ENCODE results near the gene ZNF22.

The ZNF22 gene

DNA sequence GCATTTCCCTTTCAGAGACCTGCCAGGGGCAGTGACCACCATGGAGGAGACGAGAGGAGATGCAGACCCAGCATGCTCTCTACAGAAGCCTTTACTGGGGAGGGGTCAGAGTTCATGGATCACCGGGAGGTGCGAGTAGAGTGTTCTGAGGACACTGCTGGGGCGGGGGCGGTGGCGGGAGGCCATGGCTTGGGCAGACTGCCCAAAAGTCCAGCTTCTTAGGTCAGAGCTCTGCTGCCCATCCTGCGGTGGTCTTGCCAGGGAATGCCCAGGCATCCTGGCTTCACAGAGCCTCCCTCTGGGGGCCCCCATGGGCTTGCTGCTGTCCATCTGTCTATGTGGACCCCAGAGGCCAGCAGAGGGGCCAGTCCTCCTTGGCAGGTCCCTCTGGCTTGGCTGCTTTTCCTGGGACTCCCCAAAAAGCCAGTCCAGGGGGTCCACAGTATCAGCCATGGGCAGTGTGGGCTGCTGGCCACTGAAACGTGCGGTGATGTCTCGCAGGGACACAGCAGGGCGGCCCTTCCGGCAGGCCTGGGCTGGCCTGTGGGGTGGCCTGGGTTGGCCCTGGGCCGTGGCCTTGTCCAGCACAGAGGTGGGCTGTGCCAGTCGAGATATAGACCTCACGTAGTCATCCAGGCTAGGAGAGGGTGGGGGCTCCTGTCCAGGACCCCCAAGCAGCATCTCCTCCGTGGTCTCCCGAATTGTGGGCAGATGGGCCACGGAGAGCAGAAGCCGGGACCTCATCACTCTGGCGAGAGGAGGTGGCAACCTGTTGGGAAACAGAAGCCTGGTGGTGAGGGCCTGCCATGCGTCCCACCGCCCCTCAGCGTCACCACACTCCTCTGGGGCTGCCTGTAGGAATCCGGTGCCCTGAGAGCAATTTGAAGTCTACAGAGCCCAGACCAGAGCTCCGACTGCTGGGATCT, 23.2 kb upstream of the ZNF22 start:
- no peak for DNase-seq (ENCODE audit: low spot score in 2 of 2)
- Histone ChIP-seq H3K9me3 (no peaks in the 10 kb centered on the region), H3K4me1 (peaks cover 49% of the 10 kb centered on the region), H3K4me3 (peak overlapping the region; percentile 24; the same call in 1 of the 2 replicates), H3K36me3 (replicated peaks) (no peaks in the 10 kb centered on the region), H3K27me3 (ENCODE audit: low read depth) (no peaks in the 10 kb centered on the region)
- in situ Hi-C loops (cut with MboI; ENCODE audit: low sequenced_read_pairs): no loop called here

- DNase-seq (ENCODE audit: low spot score in 2 of 2): no peak
- in situ Hi-C loops (cut with MboI; ENCODE audit: low sequenced_read_pairs): no loop called here
- Histone ChIP-seq H3K4me1 (peaks cover 49% of the 10 kb centered on the region), H3K4me3 (peak overlapping the region; percentile 24), H3K27me3 (ENCODE audit: low read depth) (no peaks in the 10 kb centered on the region), H3K9me3 (no peaks in the 10 kb centered on the region), H3K36me3 (replicated peaks) (no peaks in the 10 kb centered on the region)
These were observed 22.5 kb upstream of the ZNF22 start for GRCh38 chr10:44978213-44978569.

DNA sequence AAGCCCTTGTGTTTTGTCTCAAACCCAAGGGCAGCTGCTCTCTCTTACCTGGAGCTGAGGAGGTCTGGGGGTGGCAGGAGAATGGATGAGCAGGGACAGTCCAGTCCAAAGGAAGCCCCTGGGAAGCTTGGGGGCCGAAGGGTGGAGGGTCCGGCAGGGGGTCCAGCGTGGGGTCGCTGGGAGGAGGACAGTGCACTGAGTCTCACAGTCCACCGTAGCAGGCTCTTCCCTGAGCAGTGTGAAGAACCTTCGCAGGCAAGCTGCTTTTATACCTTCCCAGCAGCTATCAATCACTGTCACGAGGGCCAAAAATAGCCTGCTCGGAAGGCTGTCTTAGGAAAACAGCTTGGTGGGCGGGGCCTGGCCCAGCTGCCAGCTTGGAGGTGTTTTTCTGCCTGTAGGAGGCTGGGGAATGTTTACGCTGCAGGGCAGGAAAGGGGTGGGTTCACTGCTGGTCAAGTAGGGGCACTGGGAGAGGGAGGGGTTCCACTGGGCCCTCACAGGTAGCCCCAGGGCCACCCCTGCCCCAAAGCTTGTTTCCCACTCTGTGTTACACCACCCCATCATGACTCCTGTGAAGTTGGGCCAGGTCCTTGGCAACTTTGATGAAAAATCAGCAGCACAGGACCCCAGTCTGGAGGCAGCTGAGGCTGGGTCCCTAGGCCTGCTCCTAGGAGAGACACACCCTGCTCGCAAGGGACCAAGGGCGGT, 22.0 kb upstream of the ZNF22 start, which contains the start of gene DEPP1:
Gene DEPP1, minus strand, starts transcription at position 240 of the 711 bp plus-strand sequence. CDS start 779 bp downstream, outside the sequence.
- no peaks in the 10 kb centered on the region for H3K9me3 ChIP-seq
- DNase-seq (ENCODE audit: low spot score in 2 of 2): peak; percentile 85 to 96
- H3K36me3 ChIP-seq (replicated peaks): no peaks in the 10 kb centered on the region
- peak within 1 kb of the TSS; percentile 24 for H3K4me3 ChIP-seq
- no peaks in the 10 kb centered on the region for H3K27me3 ChIP-seq (ENCODE audit: low read depth)
- H3K4me1 ChIP-seq: peaks cover 44% of the 10 kb centered on the region
- in situ Hi-C loops (cut with MboI; ENCODE audit: low sequenced_read_pairs): no loop called here

DNA sequence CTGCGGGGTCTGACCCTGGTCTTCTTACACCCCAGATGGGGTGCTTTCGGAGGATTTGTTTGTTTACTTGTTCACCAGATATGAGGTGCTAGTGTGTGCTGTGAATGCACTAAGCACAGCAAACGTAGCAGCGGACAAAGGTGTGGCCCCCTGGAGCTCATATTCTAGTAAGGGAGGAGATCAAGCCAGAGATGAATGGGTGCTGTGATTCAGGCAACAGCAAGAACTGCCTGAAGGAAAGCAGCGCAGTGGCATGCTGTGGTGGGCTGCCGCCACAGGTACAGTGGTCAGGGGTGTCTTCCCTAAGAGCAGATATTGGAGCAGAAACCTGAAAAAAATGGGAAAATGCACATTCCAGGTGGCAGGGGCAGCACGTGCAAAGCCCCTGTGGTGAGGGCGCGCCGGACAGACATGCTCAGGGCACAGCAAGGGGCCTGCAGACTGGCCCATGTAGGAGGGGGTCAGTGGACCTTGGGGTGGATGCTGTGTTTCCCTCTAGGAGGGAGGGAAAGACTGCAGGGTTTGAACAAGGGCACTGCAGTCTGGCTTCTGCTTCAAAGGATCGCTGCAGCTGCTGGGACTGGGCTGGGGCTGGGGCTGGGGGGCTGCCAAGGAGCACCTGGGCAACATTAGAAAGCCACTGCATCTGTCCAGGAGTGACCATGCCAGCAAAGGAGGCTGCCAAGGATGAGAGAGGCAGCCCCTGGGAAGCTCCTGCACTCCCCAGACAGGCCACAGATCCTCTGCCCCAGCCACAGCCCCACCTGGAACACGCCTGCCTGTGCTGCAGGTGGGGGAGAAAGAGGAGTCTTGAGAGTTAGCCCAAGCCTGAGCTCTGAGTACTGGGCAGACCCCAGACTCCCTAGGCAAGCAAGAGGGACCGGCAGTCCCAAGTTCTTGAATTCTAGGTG, 21.2 kb upstream of the ZNF22 start:
- in situ Hi-C loops (cut with MboI; ENCODE audit: low sequenced_read_pairs): no loop called here
- no peaks in the 10 kb centered on the region for H3K36me3 ChIP-seq (replicated peaks)
- H3K4me1 ChIP-seq: peaks cover 37% of the 10 kb centered on the region
- H3K4me3 ChIP-seq: no peak overlapping the region
- DNase-seq (ENCODE audit: low spot score in 2 of 2): no peak
- no peaks in the 10 kb centered on the region for H3K9me3 ChIP-seq
- H3K27me3 ChIP-seq (ENCODE audit: low read depth): no peaks in the 10 kb centered on the region

- Histone ChIP-seq H3K4me1 (peaks cover 33% of the 10 kb centered on the region), H3K36me3 (replicated peaks) (no peaks in the 10 kb centered on the region), H3K9me3 (no peaks in the 10 kb centered on the region), H3K4me3 (no peak overlapping the region), H3K27me3 (ENCODE audit: low read depth) (no peaks in the 10 kb centered on the region)
- in situ Hi-C loops (cut with MboI; ENCODE audit: low sequenced_read_pairs): no loop called here
- no peak for DNase-seq (ENCODE audit: low spot score in 2 of 2)
These were observed 20.2 kb upstream of the ZNF22 start for GRCh38 chr10:44980309-44981171.

DNA sequence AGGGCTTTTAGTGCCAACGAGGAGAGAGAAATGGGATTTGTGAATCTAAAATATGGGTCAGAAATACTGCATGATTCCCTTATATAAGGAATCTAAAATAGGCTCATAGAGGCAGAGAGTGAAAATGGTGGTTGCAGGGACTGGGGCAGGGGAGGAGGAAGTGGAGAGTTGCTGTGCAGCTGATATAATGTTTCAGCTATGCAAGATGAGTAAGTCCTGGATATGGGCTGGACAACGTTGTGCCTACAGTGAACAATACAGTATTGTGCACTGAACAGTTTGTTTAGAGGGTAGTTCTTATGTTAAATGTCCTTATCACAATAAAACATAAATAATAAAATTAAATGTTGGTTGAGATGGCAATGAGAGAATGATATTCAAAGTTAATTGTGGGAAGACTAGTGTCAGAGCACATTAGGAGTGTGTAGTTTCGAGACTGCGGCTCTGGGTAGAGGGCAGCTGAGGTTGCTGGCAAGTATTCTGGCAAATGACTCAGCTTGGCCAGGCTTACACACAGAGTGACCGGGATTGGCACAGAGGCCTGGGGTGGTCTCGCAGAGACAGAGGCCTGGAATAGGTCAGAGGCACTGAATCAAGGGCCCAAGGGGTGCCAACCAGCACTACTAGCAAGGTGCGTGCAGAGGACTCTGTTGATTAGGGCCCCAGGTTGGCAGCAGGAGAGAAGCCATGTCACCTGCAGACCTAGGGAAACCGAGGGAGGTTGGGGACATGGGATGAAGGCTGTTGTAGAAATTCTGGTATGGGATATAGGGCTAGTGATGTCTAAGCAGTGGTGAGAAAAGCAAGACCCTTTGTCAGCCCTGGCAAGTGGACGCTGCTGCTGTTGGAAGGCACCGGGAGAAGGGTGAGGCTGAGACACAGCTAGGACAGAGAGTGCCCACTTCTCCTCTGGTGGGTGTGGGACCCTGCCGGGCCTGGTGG, 19.3 kb upstream of the ZNF22 start:
- Histone ChIP-seq H3K27me3 (ENCODE audit: low read depth) (no peaks in the 10 kb centered on the region), H3K36me3 (replicated peaks) (no peaks in the 10 kb centered on the region), H3K4me1 (peaks cover 38% of the 10 kb centered on the region), H3K9me3 (no peaks in the 10 kb centered on the region), H3K4me3 (no peak overlapping the region)
- in situ Hi-C loops (cut with MboI; ENCODE audit: low sequenced_read_pairs): no loop called here
- DNase-seq (ENCODE audit: low spot score in 2 of 2): no peak

DNA sequence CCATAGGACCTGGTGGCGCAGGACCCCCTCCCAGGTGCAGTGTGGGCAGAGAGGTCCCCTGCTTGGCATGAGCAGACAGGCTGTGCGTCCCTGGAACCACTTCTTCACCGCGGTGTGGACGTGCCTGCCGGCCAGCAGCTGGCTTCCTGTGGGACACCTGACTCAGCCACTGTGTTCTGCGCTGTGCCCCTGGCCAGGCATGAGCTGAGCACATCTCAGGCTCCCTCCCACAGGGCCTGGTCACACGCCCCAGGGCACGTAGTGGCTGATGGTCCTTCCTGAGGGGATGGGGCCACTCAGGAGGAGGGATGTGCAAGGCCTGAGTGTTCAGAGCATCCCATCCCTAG, 18.6 kb upstream of the ZNF22 start:
- Histone ChIP-seq H3K36me3 (replicated peaks) (no peaks in the 10 kb centered on the region), H3K4me3 (no peak overlapping the region), H3K9me3 (no peaks in the 10 kb centered on the region), H3K27me3 (ENCODE audit: low read depth) (no peaks in the 10 kb centered on the region), H3K4me1 (peaks cover 38% of the 10 kb centered on the region)
- no peak for DNase-seq (ENCODE audit: low spot score in 2 of 2)
- in situ Hi-C loops (cut with MboI; ENCODE audit: low sequenced_read_pairs): no loop called here

DNA sequence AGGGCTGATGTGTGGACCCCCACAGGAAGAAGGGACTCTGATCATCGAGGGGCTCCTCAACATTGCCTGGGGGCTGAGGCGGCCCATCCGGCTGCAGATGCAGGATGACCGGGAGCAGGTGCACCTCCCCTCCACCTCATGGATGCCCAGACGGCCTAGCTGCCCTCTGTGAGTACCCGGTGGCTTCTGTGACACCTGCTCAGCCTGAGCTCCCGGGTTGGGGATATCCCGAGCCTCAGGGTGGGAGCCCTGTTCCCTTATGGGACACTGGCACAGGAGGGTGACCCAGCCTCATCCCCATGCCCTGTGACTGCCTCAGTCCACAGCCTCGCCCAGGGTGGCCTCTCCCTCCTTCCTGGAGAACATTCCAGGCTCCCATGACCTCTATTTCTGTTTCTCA, 18.2 kb upstream of the ZNF22 start:
- H3K4me3 ChIP-seq: no peak overlapping the region
- no peak for DNase-seq (ENCODE audit: low spot score in 2 of 2)
- H3K9me3 ChIP-seq: no peaks in the 10 kb centered on the region
- no peaks in the 10 kb centered on the region for H3K27me3 ChIP-seq (ENCODE audit: low read depth)
- H3K4me1 ChIP-seq: peaks cover 38% of the 10 kb centered on the region
- no peaks in the 10 kb centered on the region for H3K36me3 ChIP-seq (replicated peaks)
- in situ Hi-C loops (cut with MboI; ENCODE audit: low sequenced_read_pairs): no loop called here

DNA sequence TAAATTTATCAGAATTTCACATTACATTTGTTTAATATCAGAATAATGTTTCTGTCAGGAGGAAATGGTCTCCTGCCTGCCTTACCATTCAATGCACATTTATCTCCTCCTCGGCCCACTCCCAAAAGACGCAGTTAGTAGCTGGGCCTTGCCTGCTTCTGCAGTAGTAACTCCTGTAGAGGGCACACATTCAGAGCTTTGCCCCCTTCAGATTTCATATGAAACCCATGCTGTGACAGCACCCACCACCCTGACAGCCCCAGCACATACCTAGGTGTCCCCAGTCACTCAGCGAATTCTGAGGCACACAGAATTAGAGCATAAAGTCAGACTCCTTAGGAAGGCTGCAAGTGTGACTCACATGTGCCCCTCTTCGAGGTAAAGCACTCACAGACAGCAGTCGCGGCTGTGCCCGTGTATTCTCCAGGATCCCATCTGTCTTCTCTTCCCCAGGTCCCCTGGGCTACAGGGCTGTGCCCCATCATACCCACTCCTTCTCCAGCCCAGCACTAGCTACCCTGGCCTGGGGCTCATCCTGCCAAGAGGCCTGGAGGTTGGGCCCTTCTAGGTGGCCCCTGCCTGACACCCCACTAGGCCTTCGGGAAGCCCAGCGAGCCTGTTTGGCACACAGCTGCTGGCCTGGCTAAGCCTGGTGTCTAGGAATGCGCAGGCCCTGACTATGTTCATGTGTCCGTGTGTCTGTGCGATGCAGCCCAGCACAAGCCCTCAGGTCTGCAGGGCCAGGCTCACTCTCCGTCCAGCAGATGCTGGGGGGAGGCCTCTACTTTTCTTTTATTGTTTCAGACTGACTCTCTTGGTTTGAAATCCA, 17.4 kb upstream of the ZNF22 start:
- no peaks in the 10 kb centered on the region for H3K27me3 ChIP-seq (ENCODE audit: low read depth)
- H3K9me3 ChIP-seq: no peaks in the 10 kb centered on the region
- H3K36me3 ChIP-seq (replicated peaks): no peaks in the 10 kb centered on the region
- H3K4me3 ChIP-seq: no peak overlapping the region
- in situ Hi-C loops (cut with MboI; ENCODE audit: low sequenced_read_pairs): no loop called here
- no peak for DNase-seq (ENCODE audit: low spot score in 2 of 2)
- H3K4me1 ChIP-seq: peaks cover 33% of the 10 kb centered on the region

GRCh38 chr10:44983895-44984278, 16.8 kb upstream of the ZNF22 start:
- peaks cover 27% of the 10 kb centered on the region for H3K4me1 ChIP-seq
- no peak overlapping the region for H3K4me3 ChIP-seq
- H3K27me3 ChIP-seq (ENCODE audit: low read depth): no peaks in the 10 kb centered on the region
- no peaks in the 10 kb centered on the region for H3K9me3 ChIP-seq
- H3K36me3 ChIP-seq (replicated peaks): no peaks in the 10 kb centered on the region
- DNase-seq (ENCODE audit: low spot score in 2 of 2): no peak
- in situ Hi-C loops (cut with MboI; ENCODE audit: low sequenced_read_pairs): no loop called here

DNA sequence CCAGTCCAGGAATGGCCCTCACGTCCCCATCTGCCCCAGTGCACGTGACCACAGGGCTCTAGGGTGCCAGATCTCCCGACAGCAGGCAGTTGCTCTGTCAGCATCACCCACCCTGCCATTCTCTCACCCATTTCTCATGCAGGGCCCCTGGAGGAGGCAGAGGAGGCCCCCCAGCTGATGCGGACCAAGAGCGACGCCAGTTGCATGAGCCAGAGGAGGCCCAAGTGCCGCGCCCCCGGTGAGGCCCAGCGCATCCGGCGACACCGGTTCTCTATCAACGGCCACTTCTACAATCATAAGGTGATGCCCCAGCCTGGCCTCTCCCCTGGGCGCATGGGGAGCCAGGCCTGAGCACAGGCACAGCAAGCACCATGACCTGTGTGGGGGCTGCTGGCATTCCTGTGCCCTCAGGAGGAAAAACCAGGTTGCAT, 16.0 kb upstream of the ZNF22 start:
- no peak overlapping the region for H3K4me3 ChIP-seq
- H3K4me1 ChIP-seq: peaks cover 26% of the 10 kb centered on the region

More for the DNA sequence above, 16.0 kb upstream of the ZNF22 start:
- no peak for DNase-seq (ENCODE audit: low spot score in 2 of 2)
- in situ Hi-C loops (cut with MboI; ENCODE audit: low sequenced_read_pairs): no loop called here
- no peaks in the 10 kb centered on the region for H3K36me3 ChIP-seq (replicated peaks)
- no peaks in the 10 kb centered on the region for H3K27me3 ChIP-seq (ENCODE audit: low read depth)
- H3K9me3 ChIP-seq: no peaks in the 10 kb centered on the region
